Measurements from ENCODE around the gene RYR1. TPM values are rescaled to one million over a fixed set of nuclear protein-coding genes. Genes with fewer than 3 reads are reported as not detected.
A peak's percentile ranks its signal among the peaks of the same experiment; 100 is the strongest.
"Not testable (repeated sequence)": the region's sequence is repeated elsewhere in the genome, so short reads cannot be mapped to it uniquely, and the experiment has no call there.

RYR1 gene
- total RNA-seq, 1 experiment from 2014 or later = not detected

DNA sequence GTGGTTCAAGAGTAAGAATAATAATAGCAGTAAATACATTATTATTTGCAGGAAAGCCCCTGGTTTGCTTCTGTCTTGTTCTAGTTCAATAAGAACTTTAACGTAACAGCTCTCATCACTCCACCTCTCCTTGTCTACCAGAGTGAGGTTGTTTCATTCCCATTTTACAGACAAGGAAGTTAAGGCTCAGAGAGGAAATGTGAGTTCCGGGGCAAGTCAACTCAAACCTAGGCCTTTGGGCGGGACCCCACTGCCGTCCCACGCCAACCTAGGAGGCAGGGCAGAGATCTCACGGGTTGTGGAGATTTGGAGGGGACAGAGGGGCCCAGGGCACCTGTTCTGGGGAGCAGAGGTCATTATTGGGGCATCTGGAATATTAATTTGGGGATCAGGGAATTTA is 182.8 kb downstream of the RYR1 start:
- DNase-seq (ENCODE audit: low read depth) = no peak

DNA sequence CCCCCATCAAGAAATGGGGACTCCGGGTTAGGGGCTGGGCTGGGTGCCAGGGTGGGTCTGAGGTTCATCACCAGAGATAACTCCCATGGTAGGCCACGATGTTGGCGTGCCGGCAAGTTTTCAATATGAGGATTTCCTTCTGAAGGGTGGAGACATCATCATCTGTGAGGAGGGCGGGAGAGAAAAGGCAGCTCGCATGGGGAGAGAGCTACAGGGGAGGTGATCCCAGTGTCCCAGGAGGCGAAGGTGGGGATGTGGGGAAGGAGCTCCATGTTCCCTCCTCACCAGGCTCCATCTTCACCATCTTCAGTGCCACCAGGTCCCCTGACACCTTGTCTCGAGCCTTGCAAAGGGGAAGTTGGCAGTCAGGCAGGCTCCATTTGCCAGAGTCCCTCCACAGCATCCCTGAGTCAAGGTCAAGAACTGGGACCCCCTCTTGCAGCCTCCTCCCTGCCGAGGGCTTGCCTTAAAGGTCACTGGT is 183.8 kb downstream of the RYR1 start:
- no peak for DNase-seq (ENCODE audit: low read depth)

DNA sequence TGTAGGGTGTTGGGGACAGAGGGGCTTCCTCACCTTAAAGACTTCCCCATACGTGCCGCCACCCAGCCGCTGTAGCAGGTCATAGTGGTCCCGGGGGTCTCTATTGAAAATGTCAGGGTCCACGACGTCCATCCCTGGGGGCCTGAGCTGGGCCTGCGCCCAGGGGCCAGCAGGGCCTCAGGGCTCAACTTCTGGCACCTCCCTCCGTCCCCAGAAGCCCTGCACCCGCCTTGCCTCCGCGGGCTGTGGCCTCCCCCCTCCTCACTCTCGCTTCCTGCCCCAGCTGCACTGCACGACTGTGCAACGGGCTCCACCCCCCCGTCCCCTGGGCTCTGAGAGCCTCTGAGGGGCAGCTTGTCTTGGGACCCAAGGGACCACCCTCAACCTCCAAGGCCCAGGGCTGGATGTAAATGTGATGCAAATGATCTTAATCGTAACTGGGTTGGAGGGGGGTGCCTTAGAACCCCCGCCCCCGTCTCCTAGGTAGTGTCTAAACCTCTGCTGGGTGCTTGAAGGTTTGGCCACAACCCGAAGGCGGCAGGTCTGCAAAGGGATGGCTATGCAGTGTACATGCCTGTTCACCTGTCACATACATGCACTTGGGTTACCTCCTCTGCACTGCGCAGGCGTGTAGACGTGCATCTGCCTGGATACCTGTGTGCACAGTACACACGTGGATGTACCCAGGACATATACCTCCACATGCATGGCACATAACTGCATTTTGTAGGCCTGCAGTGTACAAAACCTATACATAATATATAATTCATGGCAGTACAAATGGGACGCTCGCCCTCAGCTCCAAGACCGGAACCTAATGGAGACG is 184.5 kb downstream of the RYR1 start, which contains the start of gene MAP4K1:
TSS of gene MAP4K1 (minus strand) at position 190 of the 826 bp plus-strand sequence. CDS start at position 132, 58 bp downstream.
- no peak for DNase-seq (ENCODE audit: low read depth)

DNA sequence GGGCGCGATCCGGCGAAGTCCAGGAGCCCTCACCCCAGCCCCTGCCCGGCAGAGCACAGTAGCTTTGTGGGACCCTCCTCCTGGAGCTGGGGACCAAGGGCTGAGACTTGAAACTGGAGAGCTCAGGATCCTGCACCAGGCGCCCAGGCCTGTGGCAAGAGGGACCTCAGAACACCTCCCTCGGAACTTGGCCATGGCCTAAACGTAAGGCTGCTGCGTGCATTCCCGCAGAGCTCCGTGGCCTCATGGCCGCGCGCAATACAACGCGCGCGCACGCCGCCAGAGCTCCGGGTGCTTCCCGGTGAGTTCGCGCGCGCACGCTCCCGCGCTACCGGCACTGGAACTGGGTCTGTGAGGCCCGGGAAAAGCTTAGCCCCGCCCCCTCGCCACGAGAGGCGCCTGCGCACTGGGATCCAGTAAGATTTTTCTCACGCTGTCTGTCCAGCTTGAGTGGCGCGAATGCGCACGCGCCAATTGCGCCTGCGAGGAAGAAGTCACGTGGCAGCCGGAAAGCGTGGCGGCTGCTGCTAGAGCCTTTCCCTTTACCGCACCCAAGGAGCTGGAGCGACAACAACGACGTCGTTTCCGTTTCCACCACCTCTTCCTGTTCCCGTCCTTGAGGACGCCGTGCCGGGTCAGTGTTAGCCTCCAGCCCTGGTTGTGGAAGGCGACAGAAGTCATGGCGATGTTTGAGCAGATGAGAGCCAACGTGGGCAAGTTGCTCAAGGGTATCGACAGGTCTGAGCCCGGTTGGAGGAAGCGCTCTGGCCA is 185.3 kb downstream of the RYR1 start, which contains the start of gene EIF3K:
TSS of gene EIF3K (plus strand) at position 599 of the 771 bp plus-strand sequence. CDS start at position 680, 81 bp downstream.
- DNase-seq (ENCODE audit: low read depth) = peak; percentile 98

DNA sequence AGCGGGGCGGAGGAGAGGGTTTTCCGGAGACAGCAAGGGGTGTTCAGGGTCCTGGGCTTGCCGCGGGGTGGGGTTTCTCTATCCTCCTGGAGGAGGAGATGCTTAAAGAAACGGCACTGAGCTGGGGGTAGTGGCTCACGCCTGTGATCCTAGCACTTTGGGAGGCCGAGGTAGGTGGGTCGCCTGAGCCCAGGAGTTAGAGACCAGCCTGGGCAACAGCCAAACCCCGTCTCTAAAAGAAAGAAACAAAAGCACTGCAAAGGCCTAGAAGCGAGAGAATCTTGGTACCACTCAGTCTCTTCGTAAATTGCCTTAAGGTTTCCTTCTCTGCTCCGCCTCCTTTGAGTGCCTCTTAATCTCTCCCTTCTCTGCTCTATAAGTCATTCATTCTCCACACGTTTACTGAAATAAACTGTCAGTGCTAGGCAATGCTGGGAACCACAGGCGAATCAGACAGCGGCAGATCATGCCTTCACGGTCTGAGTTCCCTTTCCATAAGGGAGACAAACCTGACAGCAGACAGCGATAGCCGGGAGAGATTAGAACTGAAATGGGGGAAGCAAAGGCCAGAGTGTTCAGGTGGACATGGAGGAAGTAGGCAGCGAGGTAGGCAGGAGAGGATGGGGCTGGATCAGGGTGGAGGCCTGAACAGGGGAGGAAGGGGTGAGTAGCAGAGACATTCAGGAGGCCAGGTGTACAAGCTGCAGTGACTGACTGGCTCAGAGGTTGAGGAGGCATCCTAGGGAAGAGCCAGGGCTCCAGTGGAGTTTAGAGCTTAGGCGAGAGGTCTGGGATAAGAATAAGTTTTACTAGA is 186.1 kb downstream of the RYR1 start:
- no peak for DNase-seq (ENCODE audit: low read depth)

DNA sequence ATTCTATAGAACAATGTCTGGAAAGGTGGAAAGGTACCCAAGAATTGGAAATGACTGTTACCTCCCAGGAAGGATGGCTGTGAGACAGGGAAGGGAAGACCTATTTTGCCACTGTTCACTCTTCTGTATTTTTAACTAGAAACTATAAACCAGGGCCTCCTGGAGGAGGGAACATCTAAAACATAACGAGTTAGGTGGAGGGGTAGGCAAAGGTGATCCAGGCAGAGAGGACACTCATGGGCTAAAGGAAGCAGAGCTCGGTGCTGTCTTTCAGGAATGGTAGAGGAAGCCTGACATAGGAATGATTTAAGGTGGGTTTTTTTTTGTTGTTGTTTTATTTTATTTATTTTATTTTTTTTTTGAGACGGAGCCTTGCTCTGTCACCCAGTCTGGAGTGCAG is 191.3 kb downstream of the RYR1 start:
- DNase-seq (ENCODE audit: low read depth) = no peak

DNA sequence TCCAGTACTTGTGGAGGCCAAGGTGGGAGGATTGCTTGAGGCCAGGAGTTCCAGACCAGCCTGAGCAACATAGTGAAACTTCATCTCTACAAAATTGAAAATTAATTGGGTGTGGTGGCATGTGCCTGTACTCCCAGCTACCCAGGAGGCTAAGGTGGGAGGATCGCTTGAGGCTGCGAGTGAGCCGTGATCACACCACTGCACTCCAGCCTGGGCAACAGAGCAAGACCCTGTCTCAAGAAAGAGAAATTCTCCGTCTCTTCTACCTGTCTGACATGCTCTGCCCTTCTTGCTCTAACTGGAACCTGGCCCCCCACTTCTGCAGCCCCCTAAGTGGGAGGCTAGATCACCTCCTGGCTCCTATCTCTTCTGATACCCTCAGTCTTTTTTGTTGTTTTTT is 192.9 kb downstream of the RYR1 start:
- no peak for DNase-seq (ENCODE audit: low read depth)

DNA sequence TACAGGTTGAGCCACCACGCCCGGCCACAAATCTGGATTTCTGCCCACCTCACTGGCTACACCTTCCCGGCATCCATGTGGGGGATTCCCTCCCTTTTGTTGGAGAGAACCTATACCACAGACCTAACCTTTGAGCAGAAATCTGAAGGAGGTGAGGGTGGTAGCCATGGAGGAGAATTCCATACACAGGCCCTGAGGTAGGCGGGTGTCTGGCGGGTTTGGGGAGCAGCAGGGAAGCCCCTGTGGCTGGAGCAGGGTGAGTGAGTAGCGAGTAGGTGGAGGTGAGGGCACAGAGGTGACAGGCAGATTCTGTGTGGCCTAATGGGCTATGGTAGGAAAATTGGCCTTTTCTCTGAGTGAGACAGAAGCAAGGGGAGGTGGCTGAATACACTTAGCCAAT is 196.1 kb downstream of the RYR1 start:
- DNase-seq (ENCODE audit: low read depth) = no peak

DNA sequence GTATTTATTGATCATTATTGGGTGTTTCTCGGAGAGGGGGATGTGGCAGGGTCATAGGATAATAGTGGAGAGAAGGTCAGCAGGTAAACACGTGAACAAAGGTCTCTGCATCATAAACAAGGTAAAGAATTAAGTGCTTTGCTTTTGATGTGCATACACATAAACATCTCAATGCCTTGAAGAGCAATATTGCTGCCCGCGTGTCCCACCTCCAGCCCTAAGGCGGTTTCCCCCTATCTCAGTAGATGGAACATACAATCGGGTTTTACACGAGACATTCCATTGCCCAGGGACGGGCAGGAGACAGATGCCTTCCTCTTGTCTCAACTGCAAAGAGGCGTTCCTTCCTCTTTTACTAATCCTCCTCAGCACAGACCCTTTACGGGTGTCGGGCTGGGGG is 197.8 kb downstream of the RYR1 start:
- not testable (repeated sequence) for DNase-seq (ENCODE audit: low read depth)

DNA sequence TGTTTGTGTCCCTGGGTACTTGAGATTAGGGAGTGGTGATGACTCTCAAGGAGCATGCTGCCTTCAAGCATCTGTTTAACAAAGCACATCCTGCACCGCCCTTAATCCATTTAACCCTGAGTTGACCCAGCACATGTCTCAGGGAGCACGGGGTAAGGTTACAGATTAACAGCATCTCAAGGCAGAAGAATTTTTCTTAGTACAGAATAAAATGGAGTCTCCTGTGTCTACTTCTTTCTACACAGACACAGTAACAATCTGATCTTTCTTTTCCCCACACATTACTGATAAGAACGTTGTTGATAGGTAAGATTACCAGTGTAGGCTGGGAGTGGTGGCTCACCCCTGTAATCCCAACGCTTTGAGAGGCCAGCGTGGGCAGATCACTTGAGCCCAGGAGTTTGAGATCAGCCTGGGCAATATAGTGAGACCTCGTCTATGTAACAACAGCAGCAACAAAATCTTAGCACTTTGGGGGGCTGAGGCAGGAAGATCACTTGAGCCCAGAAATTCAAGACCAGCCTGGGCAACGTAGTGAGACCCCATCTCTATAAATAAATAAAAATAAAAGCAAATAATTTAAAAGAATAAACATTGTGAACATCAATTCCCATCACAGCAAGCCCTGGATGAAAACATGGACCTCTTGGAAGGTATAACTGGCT is 198.5 kb downstream of the RYR1 start:
- not testable (repeated sequence) for DNase-seq (ENCODE audit: low read depth)

DNA sequence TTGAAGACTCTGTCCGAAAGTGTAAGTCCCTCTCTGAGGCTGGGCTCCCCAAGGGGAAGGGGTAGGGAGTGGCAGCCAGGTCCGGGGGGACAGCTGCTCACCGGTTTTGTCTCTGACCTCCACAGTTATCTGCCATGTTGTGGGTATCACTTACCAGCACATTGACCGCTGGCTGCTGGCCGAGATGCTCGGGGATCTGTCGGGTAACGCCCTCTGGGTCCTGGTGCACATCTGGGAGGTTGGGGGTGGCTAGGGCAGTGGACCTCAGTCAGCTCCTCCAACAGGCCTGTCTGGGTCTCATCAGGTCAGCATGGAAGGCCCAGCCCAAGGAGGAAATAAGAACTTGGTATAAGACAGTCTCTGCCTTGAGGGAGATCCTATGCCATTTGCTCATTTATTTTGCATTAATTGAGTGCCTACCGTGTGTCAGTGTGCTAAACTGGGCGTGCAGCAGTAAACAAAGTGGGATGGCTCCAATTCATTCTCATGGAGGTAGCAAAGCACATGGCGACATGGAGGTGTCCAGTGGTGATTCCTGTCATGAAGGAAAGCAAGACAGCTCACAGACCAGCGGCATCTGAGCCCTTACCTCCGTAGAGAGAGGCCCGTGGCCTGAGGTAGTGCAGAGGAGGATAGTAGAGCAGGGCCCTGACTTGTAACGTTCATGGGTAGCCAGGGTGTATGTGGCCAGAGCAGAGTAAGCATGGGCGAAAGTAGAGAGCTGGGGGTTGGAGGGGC is 199.2 kb downstream of the RYR1 start:
- no peak for DNase-seq (ENCODE audit: low read depth)

DNA sequence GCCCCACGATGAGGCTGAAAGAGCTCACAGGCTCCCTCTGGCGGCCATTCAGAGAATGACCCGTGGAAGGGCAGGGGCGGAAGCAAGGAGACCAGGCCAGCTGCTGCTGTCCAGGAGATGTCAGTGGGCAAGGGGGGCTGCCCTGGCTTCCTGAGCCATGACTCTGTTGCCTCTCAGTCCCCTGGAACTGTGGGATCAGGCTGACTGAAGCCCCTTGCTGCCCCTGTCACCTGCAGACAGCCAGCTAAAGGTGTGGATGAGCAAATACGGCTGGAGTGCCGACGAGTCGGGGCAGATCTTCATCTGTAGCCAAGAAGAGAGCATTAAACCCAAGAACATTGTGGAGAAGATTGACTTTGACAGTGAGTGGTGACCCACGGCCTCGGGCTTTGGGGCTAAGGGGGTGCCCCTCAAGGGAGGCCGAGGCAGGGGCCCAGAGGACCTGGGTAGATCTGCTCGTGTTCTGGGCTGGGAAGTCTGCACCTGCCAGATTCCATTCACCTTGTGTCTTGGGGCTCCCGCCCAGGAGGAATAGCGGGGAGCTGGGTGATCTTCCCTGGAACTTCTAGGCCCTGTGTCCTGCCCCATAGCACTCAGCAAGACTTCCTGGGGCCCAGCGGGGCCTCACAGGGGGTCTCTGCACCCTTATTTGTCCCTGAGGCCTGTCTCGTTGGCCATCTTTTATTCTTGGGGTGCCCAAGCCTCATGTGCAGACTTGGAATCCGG is 201.4 kb downstream of the RYR1 start:
- DNase-seq (ENCODE audit: low read depth) = peak; percentile 61

DNA sequence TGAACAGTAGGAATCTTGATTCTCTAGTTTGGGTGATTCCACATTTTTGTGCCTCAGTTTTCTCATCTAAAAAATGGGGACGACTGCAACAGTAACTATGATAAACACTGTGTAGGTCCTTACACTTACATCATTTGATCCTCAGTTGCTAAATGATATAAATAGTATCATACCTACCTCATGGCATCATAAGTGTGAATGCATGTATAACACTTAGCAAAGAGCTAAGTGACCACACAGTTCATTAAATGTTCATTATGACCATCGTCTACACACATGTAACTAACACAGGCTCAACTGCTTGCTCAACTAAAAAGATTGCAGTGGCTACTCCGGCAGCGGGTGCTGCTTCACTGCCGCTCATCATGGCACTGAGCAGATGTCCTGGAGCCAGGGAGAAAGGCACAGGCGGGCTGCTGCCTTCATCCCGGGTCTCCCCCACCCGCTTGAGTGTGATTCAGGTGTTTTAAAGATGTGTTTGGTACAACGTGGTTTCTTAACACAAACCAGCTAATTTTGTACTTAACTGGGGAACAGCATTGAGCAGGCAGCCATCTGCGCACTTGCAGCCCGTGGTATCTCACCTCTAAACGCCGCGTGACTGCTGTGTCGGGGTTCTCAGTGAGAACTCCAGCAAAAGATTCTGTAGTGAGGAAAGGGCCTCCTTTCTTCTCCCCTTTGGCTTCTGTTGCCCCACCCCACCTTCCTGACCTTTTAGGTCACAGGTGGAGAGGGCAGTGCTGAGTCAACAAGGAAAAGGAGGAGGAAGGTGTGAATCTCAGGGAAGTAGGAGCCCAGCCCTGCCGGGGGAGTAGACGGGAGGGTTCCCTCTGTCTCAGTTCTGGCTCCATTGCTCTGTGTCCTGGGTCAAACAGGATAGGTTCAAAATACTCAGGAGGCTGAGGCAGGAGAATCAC is 202.2 kb downstream of the RYR1 start:
- no peak for DNase-seq (ENCODE audit: low read depth)

Other genes with a start within 250 kb of the RYR1 start
- 8.3 and 18.3 TPM in 2 replicates for gene DPF1, start 209.5 kb upstream of the RYR1 start, total RNA-seq (2014; rRNA removed; shearing (Covaris generic))
- gene PPP1R14A, start 177.3 kb upstream of the RYR1 start, total RNA-seq (2014; rRNA removed; shearing (Covaris generic)) = not detected in 2 replicates
- 8.5 and 8.9 TPM in 2 replicates for gene SPINT2, start 169.1 kb upstream of the RYR1 start, total RNA-seq (2014; rRNA removed; shearing (Covaris generic))
- not detected in 2 replicates for gene C19orf33, start 129.4 kb upstream of the RYR1 start, total RNA-seq (2014; rRNA removed; shearing (Covaris generic))
- gene YIF1B, start 117.7 kb upstream of the RYR1 start, total RNA-seq (2014; rRNA removed; shearing (Covaris generic)) = 88.9 and 114 TPM in 2 replicates
- 0.91 and 2.3 TPM in 2 replicates for gene KCNK6, start 113.8 kb upstream of the RYR1 start, total RNA-seq (2014; rRNA removed; shearing (Covaris generic))
- 0.15 TPM in 1 of 2 replicates, not detected in the other for gene CATSPERG, start 97.9 kb upstream of the RYR1 start, total RNA-seq (2014; rRNA removed; shearing (Covaris generic))
- 342 and 489 TPM in 2 replicates for gene PSMD8, start 59.1 kb upstream of the RYR1 start, total RNA-seq (2014; rRNA removed; shearing (Covaris generic))
- gene GGN, start 45.7 kb upstream of the RYR1 start, total RNA-seq (2014; rRNA removed; shearing (Covaris generic)) = 0.64 TPM in 1 of 2 replicates, not detected in the other
- gene SPRED3, start 45.0 kb upstream of the RYR1 start, total RNA-seq (2014; rRNA removed; shearing (Covaris generic)) = 1.7 and 3.5 TPM in 2 replicates
- 7.6 and 10.5 TPM in 2 replicates for gene FAM98C, start 30.6 kb upstream of the RYR1 start, total RNA-seq (2014; rRNA removed; shearing (Covaris generic))
- gene RASGRP4, start 7.5 kb upstream of the RYR1 start, total RNA-seq (2014; rRNA removed; shearing (Covaris generic)) = not detected in 2 replicates
- gene MAP4K1, start 184.3 kb downstream of the RYR1 start, total RNA-seq (2014; rRNA removed; shearing (Covaris generic)) = 0.22 TPM in 1 of 2 replicates, not detected in the other
- 615 and 648 TPM in 2 replicates for gene EIF3K, start 185.5 kb downstream of the RYR1 start, total RNA-seq (2014; rRNA removed; shearing (Covaris generic))
- gene ACTN4, start 214.0 kb downstream of the RYR1 start, total RNA-seq (2014; rRNA removed; shearing (Covaris generic)) = 271 and 536 TPM in 2 replicates

Data from M059J (cell line).